Activated T-helper 2 cell treated with anti-CD3 and anti-CD28 coated beads, Interferon-gamma antibody, Interleukin-2, Interleukin-4, amounts not matched to agents 10 μg/mL and 5 μg/mL and 100 μg/mL, durations not matched to agents 14 hours and 24 hours and 36 hours (primary cell): ENCODE measurements around the gene CROCC2. TPM values are rescaled to one million over a fixed set of nuclear protein-coding genes. Genes with fewer than 3 reads are reported as not detected.

ENCODE experiments used
- DNase-seq: peaks from one replicate; pipeline ENCODE4 v3.0.0; 2021; ENCODE audit warnings: low spot score
- H3K27ac Mint-ChIP-seq: one replicate; pipeline ENCODE4 v1.8.0; 2021; ENCODE audit warnings: mixed read lengths
- H3K27me3 Mint-ChIP-seq: one replicate; pipeline ENCODE4 v1.8.0; 2021; ENCODE audit warnings: low read depth, mixed read lengths
- H3K36me3 Mint-ChIP-seq: one replicate; pipeline ENCODE4 v1.8.0; 2021; ENCODE audit warnings: low read depth, mixed read lengths
- H3K4me1 Mint-ChIP-seq: one replicate; pipeline ENCODE4 v1.8.0; 2021; ENCODE audit warnings: low read depth, mixed read lengths
- H3K4me3 Mint-ChIP-seq: one replicate; pipeline ENCODE4 v1.8.0; 2021; ENCODE audit warnings: low read depth, mild to moderate bottlenecking, moderate library complexity, mixed read lengths
- H3K9me3 Mint-ChIP-seq: one replicate; pipeline ENCODE4 v1.8.0; 2021; ENCODE audit warnings: mixed read lengths
- intact Hi-C: fragments of 100-400 bp; cut with micrococcal nuclease; formaldehyde crosslinking; loops from one replicate; pipeline ENCODE4 v1.15.1; 2023
- total RNA-seq: library from RNA; stranded (reverse); gene quantifications from 2 replicates; pipeline ENCODE4 v1.2.3, GENCODE V29; 2022

The CROCC2 gene
- total RNA-seq, 1 donor from 2014 or later, result not detected

DNA sequence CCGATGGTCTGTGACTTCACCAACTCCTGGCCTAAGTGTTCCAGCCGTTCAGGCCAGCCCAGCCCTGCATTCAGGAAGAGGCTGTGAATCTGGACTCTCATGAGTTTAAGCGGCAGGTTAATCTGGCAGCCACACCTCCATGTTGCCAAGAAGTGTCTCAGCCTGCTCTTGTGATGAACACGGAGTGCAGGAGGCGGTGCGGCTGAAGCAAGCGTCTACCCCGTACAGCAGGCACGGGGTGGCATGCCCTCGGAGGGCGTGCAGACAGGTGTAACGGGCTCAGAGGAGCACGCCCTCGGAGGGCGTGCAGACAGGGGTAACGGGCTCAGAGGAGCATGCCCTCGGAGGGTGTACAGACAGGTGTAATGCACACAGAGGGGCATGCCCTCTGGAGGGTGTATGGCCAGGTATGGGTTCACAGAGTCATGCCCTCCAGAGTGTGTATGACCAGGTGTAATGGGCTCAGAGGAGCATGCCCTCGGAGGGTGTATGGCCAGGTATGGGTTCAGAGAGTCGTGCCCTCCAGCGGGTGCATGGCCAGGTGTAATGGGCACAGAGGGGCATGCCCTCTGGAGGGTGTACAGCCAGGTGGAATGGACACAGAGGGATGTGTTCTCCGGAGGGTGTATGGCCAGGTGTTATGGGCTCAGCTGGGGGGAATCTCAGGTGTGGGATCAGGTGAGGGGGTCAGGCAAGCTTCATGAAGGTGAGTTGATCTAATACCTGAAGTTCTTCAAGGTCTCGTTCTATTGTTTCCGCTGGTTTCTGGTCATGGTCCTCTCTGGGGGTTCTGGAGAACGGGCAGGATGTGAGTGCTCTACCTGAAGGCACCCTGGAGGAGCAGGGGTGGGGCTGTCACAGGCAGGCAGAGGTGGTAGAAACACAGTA lies 22.6 kb downstream of the CROCC2 start:
- H3K4me3 Mint-ChIP-seq, result no peak overlapping the region
- no peaks in the 10 kb centered on the region for H3K27me3 Mint-ChIP-seq
- H3K27ac Mint-ChIP-seq, result no peak overlapping the region
- H3K36me3 Mint-ChIP-seq, result no peaks in the 10 kb centered on the region
- DNase-seq, result no peak
- H3K4me1 Mint-ChIP-seq, result no peaks in the 10 kb centered on the region
- H3K9me3 Mint-ChIP-seq, result no peaks in the 10 kb centered on the region
- intact Hi-C loops, result no loop called here

DNA sequence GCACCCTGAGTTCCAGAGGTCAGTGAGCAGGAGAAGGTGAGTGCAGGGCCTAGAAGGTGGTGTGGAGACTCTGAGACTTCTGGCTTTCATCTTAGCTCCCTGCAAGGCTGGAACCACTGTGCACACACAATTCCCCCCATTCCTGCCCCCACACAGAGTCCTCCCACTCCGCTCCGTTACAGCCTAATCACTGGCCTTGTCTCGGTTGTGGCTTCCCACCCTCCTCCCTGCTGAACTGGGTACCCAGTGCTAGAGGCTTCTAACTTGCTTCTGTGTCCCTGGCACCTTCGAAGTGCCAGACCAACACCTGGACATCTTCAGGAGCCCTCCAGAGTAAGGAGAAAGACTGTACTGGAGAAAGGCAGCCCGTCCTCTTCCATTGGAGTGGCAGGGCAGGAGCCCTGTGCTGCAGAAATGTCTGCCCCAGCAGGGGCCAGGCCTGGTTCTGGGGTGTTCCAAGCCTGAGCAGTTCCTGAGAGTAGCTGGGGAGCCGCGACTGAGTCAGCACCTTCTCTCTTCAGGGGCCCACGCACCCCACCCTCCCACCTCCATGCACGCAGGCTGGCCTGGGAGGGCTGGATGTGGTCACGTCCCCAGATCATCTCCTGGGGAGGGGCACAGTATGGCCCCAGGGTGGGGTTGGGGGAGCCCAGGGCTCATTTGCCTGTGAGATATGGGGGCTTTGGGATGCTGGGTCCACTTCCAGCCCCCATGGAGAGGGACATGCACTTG lies 23.4 kb downstream of the CROCC2 start:
- no peak for DNase-seq
- H3K9me3 Mint-ChIP-seq, result no peaks in the 10 kb centered on the region
- no peaks in the 10 kb centered on the region for H3K4me1 Mint-ChIP-seq
- H3K27ac Mint-ChIP-seq, result no peak overlapping the region
- intact Hi-C loops, result no loop called here
- H3K4me3 Mint-ChIP-seq, result no peak overlapping the region
- H3K36me3 Mint-ChIP-seq, result no peaks in the 10 kb centered on the region
- H3K27me3 Mint-ChIP-seq, result no peaks in the 10 kb centered on the region

DNA sequence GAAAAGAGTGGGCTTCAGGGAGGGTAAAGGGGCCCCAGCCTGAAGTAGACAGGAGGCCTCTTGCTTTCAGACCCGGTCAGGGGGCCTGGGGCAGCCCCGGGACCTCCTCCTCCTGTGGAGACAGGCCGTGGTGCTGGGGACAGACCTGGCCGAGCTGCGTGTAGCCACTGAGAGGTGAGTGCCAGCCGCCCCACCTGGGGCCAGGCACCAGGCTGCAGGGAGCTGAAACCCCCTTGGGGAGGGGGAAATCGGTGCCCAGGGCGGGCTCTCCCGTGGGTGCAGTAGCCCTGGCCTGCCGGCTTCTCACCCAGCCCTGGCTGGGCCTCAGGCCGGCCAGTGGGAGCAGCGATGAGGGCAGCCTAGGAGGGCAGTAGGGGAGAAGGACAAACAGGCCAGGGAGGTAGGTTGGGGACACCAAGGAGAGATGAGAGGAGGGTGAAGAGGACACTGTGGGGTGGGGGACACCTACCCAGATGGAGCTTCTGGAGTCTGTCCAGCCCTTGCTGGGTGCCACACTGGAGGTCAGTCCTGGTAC lies 24.0 kb downstream of the CROCC2 start:
- no peaks in the 10 kb centered on the region for H3K9me3 Mint-ChIP-seq
- H3K27ac Mint-ChIP-seq, result no peak overlapping the region
- no peaks in the 10 kb centered on the region for H3K4me1 Mint-ChIP-seq
- intact Hi-C loops, result no loop called here
- no peak for DNase-seq
- H3K36me3 Mint-ChIP-seq, result no peaks in the 10 kb centered on the region
- no peaks in the 10 kb centered on the region for H3K27me3 Mint-ChIP-seq
- no peak overlapping the region for H3K4me3 Mint-ChIP-seq

DNA sequence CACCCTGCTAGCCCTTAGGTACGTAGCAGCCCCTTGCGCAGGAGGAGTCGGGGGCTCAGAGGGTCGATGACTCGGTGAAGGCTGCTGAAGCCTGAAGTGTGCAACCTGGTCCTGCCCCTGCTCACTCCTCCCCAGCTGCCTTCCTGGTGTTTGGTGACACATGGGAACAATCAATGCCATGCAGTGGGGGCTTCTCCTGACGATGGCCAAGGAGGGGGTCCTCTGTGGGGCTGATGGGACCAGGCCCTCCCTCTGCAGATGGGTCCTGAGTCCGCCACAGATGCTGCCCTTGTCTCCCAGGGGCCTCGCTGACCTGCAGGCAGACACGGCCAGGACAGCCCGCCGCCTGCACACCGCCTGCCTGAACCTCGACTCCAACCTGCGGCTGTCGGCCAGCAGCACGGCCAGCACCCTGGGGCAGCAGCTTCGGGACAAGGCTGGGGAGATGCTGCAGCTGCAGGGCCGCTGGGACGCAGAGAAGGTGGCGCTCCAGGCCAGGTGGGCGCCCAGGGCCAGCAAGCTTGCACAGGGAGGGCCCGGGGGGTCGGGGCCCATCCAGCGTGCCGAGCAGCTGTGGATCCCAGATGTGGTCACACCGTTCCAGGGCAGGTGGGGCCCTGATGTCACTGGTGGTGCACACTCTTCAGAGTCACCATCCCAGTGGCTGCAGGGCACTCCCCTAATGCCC lies 24.6 kb downstream of the CROCC2 start:
- H3K36me3 Mint-ChIP-seq, result no peaks in the 10 kb centered on the region
- no peak for DNase-seq
- H3K4me3 Mint-ChIP-seq, result no peak overlapping the region
- no peaks in the 10 kb centered on the region for H3K9me3 Mint-ChIP-seq
- no peaks in the 10 kb centered on the region for H3K4me1 Mint-ChIP-seq
- H3K27ac Mint-ChIP-seq, result no peak overlapping the region
- H3K27me3 Mint-ChIP-seq, result no peaks in the 10 kb centered on the region
- intact Hi-C loops, result no loop called here

DNA sequence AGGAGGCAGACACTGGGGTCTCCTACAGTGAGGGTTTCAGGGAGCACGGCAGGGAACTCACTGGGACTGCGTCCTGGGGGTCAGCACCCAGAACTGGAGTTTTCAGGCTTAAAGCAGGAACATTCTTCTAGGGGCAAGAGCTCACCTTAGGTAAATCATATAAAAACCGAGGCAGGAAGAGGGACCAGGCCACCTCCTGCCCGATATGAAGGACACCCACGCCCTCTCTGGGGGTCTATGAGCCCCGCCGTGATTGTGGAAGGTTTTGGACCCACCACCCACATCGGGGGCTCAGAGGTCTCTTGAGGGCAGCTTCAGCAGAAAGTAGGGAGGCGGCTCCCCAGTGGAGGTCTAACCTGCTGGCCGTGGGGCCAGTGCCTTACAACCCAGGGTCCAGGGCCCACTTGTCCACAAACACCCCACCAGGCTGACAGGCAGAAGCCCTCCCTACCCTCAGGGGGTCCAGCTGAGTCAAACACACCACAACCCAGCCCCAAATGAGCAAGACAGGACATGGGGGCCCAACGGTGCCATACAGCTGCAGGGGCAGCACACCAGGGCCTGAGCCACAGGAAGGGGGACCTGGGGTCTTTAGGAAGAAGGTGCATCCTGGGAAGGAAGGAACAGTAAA lies 25.3 kb downstream of the CROCC2 start:
- Mint-ChIP-seq H3K36me3 (no peaks in the 10 kb centered on the region), H3K9me3 (no peaks in the 10 kb centered on the region), H3K27me3 (no peaks in the 10 kb centered on the region), H3K4me1 (no peaks in the 10 kb centered on the region), H3K27ac (no peak overlapping the region), H3K4me3 (no peak overlapping the region)
- intact Hi-C loops, result no loop called here
- no peak for DNase-seq

DNA sequence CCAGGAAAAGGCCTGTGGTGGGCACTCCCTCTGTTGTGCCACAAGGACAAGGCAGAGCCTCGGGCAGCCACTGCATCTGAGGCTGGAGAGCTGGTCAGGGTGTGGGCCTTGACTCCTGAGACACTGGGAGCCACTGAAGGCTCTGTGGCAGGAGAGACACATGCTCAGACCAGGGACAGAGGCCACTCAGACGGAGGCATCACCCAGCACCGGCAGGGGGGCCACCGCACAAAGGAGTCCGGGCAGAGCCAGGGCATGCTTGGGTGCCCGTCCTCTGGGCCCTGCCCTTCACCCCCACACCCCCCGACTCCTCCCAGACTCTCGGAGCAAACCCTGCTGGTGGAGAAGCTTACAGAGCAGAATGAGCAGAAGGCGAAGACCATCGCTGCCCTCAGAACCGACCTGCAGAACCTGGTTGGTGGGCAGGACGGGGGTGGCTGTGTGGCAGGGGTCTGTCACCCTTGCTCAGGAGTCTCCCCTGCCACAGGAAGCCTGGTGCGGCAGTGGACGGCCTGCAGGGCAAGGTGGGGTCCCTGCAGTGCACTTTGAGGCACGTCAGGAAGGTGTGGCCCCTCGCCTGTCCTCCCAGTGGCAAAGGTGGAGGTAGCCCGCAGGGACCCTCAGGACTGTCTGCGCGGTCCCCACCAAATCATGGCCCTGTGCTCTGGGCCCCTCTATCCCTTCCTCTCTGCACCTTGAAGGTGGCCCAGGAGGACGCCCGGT lies 26.0 kb downstream of the CROCC2 start:
- DNase-seq, result no peak
- Mint-ChIP-seq H3K27ac (no peak overlapping the region), H3K36me3 (no peaks in the 10 kb centered on the region), H3K4me3 (no peak overlapping the region), H3K9me3 (no peaks in the 10 kb centered on the region), H3K4me1 (no peaks in the 10 kb centered on the region), H3K27me3 (no peaks in the 10 kb centered on the region)
- intact Hi-C loops, result no loop called here

DNA sequence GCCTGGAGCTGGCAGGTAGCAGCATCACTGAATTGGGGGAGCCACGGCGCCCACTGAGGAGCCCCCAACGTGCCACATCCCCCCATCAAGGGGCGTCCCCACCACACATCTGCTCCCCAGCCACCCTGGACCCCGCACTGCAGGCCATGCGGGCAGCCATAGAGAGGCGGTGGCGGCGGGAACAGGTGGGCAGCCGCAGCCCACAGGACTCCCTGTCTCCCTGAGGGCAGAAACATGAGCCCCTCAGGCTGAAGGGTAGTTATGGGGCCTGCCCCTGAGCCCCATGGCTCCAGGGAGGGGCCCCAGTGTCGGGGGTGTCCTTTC lies 26.6 kb downstream of the CROCC2 start:
- no peaks in the 10 kb centered on the region for H3K9me3 Mint-ChIP-seq
- H3K27ac Mint-ChIP-seq, result no peak overlapping the region
- no peaks in the 10 kb centered on the region for H3K4me1 Mint-ChIP-seq
- no peak overlapping the region for H3K4me3 Mint-ChIP-seq
- intact Hi-C loops, result no loop called here
- H3K27me3 Mint-ChIP-seq, result peaks cover under 1% of the 10 kb centered on the region
- no peak for DNase-seq
- H3K36me3 Mint-ChIP-seq, result no peaks in the 10 kb centered on the region

DNA sequence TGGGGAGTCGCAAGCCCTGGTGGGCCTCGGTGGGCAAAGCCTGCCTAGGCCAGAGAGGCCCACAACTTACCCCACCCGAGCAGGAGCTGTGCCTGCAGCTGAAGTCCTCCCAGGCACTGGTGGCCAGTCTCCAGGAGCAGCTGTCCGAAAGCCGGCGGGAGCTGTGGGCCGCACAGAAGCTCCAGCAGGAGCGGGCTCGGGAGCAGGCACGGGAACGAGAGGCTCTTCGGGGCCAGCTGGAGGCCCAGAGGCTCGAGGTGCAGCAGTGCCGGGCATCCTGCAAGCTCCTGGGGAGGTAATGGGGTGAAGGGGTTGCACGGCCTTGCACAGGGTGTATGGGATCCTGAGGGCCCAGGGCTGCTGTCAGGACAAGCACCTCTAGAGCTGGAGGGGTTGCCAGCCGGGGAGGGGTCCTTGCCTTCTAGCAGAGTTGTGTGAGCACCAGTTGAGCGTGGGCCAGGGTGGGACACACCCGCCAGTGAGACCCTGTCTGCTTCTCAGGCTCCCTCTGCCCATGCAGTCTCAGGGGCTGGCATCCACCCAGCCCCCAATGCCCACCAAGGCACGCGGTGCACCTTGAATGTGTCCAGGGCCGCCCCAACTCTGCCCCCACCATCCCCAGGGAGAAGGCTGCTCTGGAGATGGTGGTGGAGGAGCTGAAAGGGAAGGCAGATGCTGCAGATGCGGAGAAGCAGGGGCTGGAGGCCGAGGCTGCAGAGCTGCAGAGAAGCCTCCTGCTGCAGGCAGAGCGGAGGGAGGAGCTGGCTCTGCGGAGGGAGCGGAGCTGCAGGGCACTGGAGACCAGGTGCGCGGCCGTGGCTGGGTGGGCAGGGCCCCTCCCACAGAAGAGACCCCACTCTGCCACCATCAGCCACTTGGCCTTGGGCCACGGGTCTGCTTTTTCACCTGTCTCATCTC lies 27.2 kb downstream of the CROCC2 start:
- no peak overlapping the region for H3K27ac Mint-ChIP-seq
- DNase-seq, result no peak
- H3K27me3 Mint-ChIP-seq, result peaks cover 6% of the 10 kb centered on the region
- intact Hi-C loops, result no loop called here
- H3K4me1 Mint-ChIP-seq, result no peaks in the 10 kb centered on the region
- no peak overlapping the region for H3K4me3 Mint-ChIP-seq
- H3K9me3 Mint-ChIP-seq, result no peaks in the 10 kb centered on the region
- no peaks in the 10 kb centered on the region for H3K36me3 Mint-ChIP-seq

DNA sequence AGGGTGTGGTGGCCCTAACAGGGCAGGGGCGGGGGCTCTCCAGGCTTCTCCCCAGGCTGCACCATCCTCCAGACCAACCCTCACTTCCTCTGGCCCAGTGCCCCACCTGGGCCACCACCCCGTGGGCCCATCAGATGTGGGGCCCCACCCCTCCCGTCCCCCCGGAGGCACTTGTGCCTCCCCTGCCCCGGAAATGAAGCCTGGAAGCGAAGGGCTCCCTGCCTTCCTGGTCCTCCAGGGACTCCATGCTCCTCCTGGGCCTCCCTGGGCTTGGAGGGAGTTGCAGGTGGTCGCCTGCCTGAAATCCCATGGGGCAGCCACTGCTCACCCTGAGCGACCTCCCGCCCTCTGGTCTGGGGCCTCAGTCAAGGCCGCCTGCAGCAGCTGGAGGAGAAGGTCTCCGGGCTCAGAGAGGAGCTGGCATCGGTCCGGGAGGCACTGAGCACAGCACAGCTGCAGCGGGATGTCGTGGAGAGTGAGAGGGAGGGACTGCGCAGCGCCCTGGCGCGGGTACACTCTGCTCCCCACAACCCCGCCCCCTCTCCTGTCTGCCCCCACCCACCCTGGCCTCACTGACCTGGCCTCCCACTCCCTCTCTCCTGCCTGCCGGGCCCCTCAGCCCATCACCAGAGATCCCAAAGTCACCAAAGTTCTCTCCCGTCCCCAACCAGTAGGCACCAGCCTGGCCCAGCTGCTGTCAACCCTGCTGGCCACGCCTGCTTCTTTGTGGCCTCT lies 28.0 kb downstream of the CROCC2 start:
- no peak overlapping the region for H3K4me3 Mint-ChIP-seq
- DNase-seq, result no peak

DNA sequence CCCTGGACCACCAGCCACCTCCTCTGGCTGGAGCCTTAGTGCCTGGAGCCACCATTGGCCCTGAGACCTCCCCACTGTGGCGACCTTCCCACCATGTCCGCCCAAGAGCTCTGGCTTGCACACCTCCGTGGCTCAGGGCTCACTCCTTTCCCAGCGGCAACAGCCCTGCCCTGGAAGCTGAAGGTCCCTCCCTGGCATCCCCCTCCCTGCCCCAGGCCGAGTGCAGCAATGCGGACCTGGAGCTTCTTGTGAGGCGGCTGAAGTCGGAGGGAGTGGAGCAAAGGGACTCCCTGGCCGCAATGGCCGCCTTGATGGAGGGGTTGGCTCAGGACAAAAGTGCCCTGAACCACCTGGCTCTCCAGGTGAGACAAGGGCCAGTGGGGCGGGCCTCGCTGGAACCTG lies 28.6 kb downstream of the CROCC2 start:
- Mint-ChIP-seq H3K9me3 (no peaks in the 10 kb centered on the region), H3K4me1 (no peaks in the 10 kb centered on the region), H3K4me3 (no peak overlapping the region), H3K27ac (no peak overlapping the region), H3K36me3 (no peaks in the 10 kb centered on the region), H3K27me3 (peaks cover 10% of the 10 kb centered on the region)
- DNase-seq, result no peak
- intact Hi-C loops, result no loop called here

More for the DNA sequence above, 28.0 kb downstream of the CROCC2 start:
- intact Hi-C loops, result no loop called here
- H3K27ac Mint-ChIP-seq, result no peak overlapping the region
- no peaks in the 10 kb centered on the region for H3K9me3 Mint-ChIP-seq
- H3K27me3 Mint-ChIP-seq, result peaks cover 7% of the 10 kb centered on the region
- no peaks in the 10 kb centered on the region for H3K4me1 Mint-ChIP-seq
- no peaks in the 10 kb centered on the region for H3K36me3 Mint-ChIP-seq
